BJ (cell line): Measurements from ENCODE around the gene IMPDH2. TPM values are rescaled to one million over a fixed set of nuclear protein-coding genes. Genes with fewer than 3 reads are reported as not detected.

Experiments used
- CTCF ChIA-PET: fragments of 350-600 bp; formaldehyde crosslinking; extraction: SDS; loops from one replicate; lab custom pipeline; 2021; ENCODE audit warnings: antibody characterized with exemption, inconsistent platforms; lab: Yijun Ruan, JAX
- POLR2A ChIA-PET: fragments of 300-600 bp; sonication (Branson Sonifier 250); formaldehyde crosslinking; extraction: SDS; loops from one replicate; lab custom pipeline; 2021; ENCODE audit warnings: antibody characterized with exemption; lab: Charles Lee
- DNase-seq: peaks from one replicate; pipeline ENCODE4 v3.0.0-alpha.2; 2011; ENCODE audit warnings: low read depth
- H3K27me3 ChIP-seq: 2 replicates; pipeline ENCODE4 v1.6.0; 2011; ENCODE audit warnings: low read length; ENCODE audit not compliant: control insufficient read depth, insufficient read depth
- H3K36me3 ChIP-seq: 2 replicates; pipeline ENCODE4 v1.5.1; 2011; ENCODE audit warnings: low read length; ENCODE audit not compliant: control insufficient read depth, insufficient read depth
- H3K4me3 ChIP-seq: 2 replicates; pipeline ENCODE4 v1.5.1; 2011; ENCODE audit warnings: low read depth, mild to moderate bottlenecking, control low read depth, low read length
- CTCF ChIP-seq: IDR thresholded peaks from 2 replicates; pipeline ENCODE4 v1.5.1; 2011; ENCODE audit warnings: low read depth, mild to moderate bottlenecking, control low read depth, inconsistent platforms, low read length, moderate library complexity; ENCODE audit not compliant: insufficient read depth
- polyA plus RNA-seq: library from polyadenylated mRNA; depleted of rRNA; stranded (reverse); fragments of >200 nt; gene quantifications from 2 replicates; pipeline ENCODE4 v1.2.3, GENCODE V29; 2011

Gene IMPDH2
- polyA plus RNA-seq, 1 experiment = 395 TPM

- no peaks in the 10 kb centered on the region for H3K27me3 ChIP-seq
- DNase-seq = peak; percentile 51
- POLR2A ChIA-PET = interaction anchor here (0.8 to 1.5 kb wide), 3 partner anchors 7 to 15 kb away, joined by 3 to 7 read pairs (median 3); partner anchors contain the start of genes IMPDH2 and WDR6
- peaks cover 28% of the 10 kb centered on the region for H3K36me3 ChIP-seq
- CTCF ChIA-PET = interaction anchor here (0.6 to 6.6 kb wide), 16 partner anchors 8 to 195 kb away, joined by 3 to 60 read pairs (median 3); partner anchors contain the start of genes KLHDC8B, LAMB2, P4HTM and QRICH1
- peak; percentile 97 for TF ChIP-seq CTCF
- peak within 1 kb of the TSS; percentile 88 for H3K4me3 ChIP-seq
These were observed 7.1 kb downstream of the IMPDH2 start, which contains the start of gene NDUFAF3 for GRCh38 chr3:49021813-49022687. NDUFAF3 (plus strand) TSS chr3:49022121; CDS start chr3:49022145, 24 bp downstream.

DNA sequence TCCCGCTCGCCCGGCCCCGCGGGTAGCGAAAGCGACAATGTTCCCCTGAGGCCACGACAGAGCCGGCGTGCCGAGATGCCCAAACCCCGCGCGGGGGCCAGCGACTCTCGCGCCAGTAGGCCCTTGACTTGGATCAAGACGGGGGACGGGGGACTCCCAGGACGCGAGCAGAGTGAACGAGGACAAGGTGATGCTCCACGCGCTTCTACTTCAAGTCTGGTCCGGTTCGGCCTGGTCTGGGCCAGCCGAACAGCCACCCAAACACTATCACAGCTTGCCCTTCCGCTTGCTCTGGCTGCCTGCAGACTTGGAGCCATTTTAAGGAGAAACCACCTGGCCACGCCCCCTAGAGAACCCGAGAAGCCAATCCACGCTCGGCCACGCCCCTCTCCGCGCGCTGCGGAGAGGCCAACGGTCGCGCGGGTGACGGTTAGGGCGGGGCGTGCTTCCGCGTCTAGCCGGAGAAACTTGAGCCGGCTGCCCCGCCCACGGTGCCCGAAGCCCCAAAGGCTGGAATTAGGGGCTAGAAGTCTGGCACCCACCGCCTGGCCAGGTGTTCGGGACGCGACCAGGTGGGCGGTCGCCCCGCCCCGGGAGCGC lies 7.9 kb downstream of the IMPDH2 start:
- Histone ChIP-seq H3K27me3 (no peaks in the 10 kb centered on the region), H3K36me3 (peaks cover 25% of the 10 kb centered on the region), H3K4me3 (peak overlapping the region; percentile 88)
- ChIA-PET POLR2A (interaction anchor here (0.6 to 1.5 kb wide), 4 partner anchors 8 to 255 kb away, joined by 3 to 7 read pairs (median 3); partner anchors contain the start of genes IMPDH2 and WDR6), CTCF (interaction anchor here (0.6 to 6.6 kb wide), 11 partner anchors 9 to 196 kb away, joined by 3 to 60 read pairs (median 7); partner anchors contain the start of genes KLHDC8B, LAMB2, P4HTM and QRICH1)
- TF ChIP-seq CTCF = no peak
- peak; percentile 80 for DNase-seq

- ChIA-PET CTCF (interaction anchor here (0.9 to 6.6 kb wide), 8 partner anchors 9 to 151 kb away, joined by 3 to 60 read pairs (median 15); partner anchors contain the start of genes KLHDC8B, LAMB2, P4HTM and QRICH1), POLR2A (interaction anchor here (0.5 to 1.5 kb wide), 8 partner anchors 9 to 331 kb away, joined by 3 to 19 read pairs (median 4); partner anchors contain the start of genes IMPDH2 and WDR6)
- no peak for DNase-seq
- no peak for TF ChIP-seq CTCF
- H3K27me3 ChIP-seq = no peaks in the 10 kb centered on the region
- peak overlapping the region; percentile 88 for H3K4me3 ChIP-seq
- H3K36me3 ChIP-seq = peaks cover 23% of the 10 kb centered on the region
These were observed 8.6 kb downstream of the IMPDH2 start for GRCh38 chr3:49020330-49021212.

DNA sequence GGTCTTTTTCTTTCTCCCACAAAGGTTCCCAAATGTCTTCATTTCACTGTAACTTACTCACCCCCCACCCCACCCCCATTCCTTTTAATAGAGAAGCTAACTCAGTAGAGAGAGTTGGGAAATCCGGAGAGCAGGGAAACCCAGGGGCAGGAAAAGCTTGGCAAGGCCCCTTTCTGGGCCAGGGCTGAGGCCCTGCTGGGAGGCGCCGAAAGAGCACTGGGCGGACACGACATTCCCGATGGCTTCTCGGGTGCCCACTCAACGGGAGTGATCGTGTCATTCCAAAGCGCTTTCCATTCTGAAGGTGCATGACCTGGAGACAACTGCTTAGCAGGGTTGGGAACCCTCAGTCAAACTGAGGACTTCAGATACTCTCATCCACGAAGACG lies 9.3 kb downstream of the IMPDH2 start:
- no peak for TF ChIP-seq CTCF
- Histone ChIP-seq H3K4me3 (peak overlapping the region; percentile 88), H3K36me3 (peaks cover 23% of the 10 kb centered on the region), H3K27me3 (no peaks in the 10 kb centered on the region)
- CTCF ChIA-PET = interaction anchor here (2.8 to 6.6 kb wide), 4 partner anchors 8 to 74 kb away, joined by 20 to 60 read pairs (median 26); partner anchors contain the start of genes P4HTM, QRICH1 and WDR6
- no peak for DNase-seq
- POLR2A ChIA-PET = interaction anchor here (0.5 to 1.4 kb wide), 5 partner anchors 10 to 331 kb away, joined by 3 to 19 read pairs (median 4); partner anchors contain the start of genes IMPDH2 and WDR6
